ENCODE measurements around the gene MAP3K9. TPM values are rescaled to one million over a fixed set of nuclear protein-coding genes. Genes with fewer than 3 reads are reported as not detected.
A peak's percentile ranks its signal among the peaks of the same experiment; 100 is the strongest.

Gene MAP3K9
- total and polyA plus RNA-seq, 2 of the 8 experiments (the other 6 are each of a cell fraction or from before 2014, with no cell fraction given) = 9.8 to 24.7 TPM

GRCh38 chr14:70823281-70823680 is 14.0 kb upstream of the MAP3K9 start:
- Histone ChIP-seq H4K20me1 (replicated peaks in 1 of 2; ENCODE audit: control insufficient read depth in 1 of 2, insufficient read depth in 2 of 2, low read length in 2 of 2) (no peaks in the 10 kb centered on the region), H4K91ac (replicated peaks; ENCODE audit: insufficient read length, low read length) (no peak overlapping the region), H2BK20ac (ENCODE audit: low read length) (no peak overlapping the region), H3K79me2 (ENCODE audit: control insufficient read depth in 1 of 2, insufficient read depth in 2 of 2, low read length in 2 of 2) (no peaks in the 10 kb centered on the region), H2AK5ac (ENCODE audit: low read depth, low read length) (no peak overlapping the region), H4K5ac (ENCODE audit: insufficient read length, low read depth, low read length) (no peak overlapping the region), H3K9ac (replicated peaks in 1 of 4; ENCODE audit: extremely low read depth in 1 of 4, low read depth in 3 of 4, low read length in 3 of 4) (no peak overlapping the region), H3K36me3 (ENCODE audit: control insufficient read depth in 2 of 4, insufficient read depth in 4 of 4, low read length in 3 of 4) (no peaks in the 10 kb centered on the region), H2BK12ac (ENCODE audit: low read depth, low read length) (peak overlapping the region; percentile 18; the same call in 1 of the 2 replicates), H3K23ac (ENCODE audit: insufficient read length) (no peak overlapping the region), H3K18ac (ENCODE audit: extremely low read depth, low read length) (no peak overlapping the region), H3K4me2 (ENCODE audit: insufficient read depth in 1 of 2, low read depth in 2 of 2, low read length in 2 of 2) (peak overlapping the region; percentile 73 to 81), H3K14ac (ENCODE audit: insufficient read length) (no peak overlapping the region), H3K9me3 (ENCODE audit: insufficient read depth in 2 of 2, low read depth in 1 of 2, low read length in 1 of 2) (no peaks in the 10 kb centered on the region), H3K23me2 (ENCODE audit: low read depth, low read length) (peaks cover 5% of the 10 kb centered on the region), H2BK120ac (replicated peaks; ENCODE audit: low read depth, low read length) (no peak overlapping the region), H2BK5ac (ENCODE audit: low read depth, low read length) (no peak overlapping the region), H3K4ac (replicated peaks; ENCODE audit: insufficient read length, low read depth, low read length) (no peak overlapping the region), H2BK15ac (ENCODE audit: low read length) (no peak overlapping the region), H3K79me1 (ENCODE audit: low read depth, low read length) (no peaks in the 10 kb centered on the region), H3K27ac (ENCODE audit: low read depth, low read length) (no peak overlapping the region), H4K8ac (ENCODE audit: extremely low read depth, insufficient read depth, low read length) (no peak overlapping the region), H3K56ac (replicated peaks; ENCODE audit: insufficient read length, low read depth, low read length) (no peak overlapping the region), H3K4me3 (ENCODE audit: extremely low read depth in 1 of 4, insufficient read depth in 2 of 4, low read depth in 3 of 4, low read length in 4 of 4) (peak overlapping the region in 3 of 4 experiments; percentile 77 to 88 (median 85); a peak in 6 of 8 replicates), H3K4me1 (replicated peaks in 1 of 4; ENCODE audit: control insufficient read depth in 3 of 4, insufficient read depth in 4 of 4, low read length in 3 of 4) (peaks cover 2 to 11% (median 6%) of the 10 kb centered on the region in 4 experiments; a peak in 5 of 7 replicates), H3K27me3 (replicated peaks in 1 of 4; ENCODE audit: control insufficient read depth in 3 of 4, extremely low read depth in 1 of 4, insufficient read depth in 3 of 4, low read length in 3 of 4) (peaks cover 1 to 8% (median 6%) of the 10 kb centered on the region in 4 experiments; a peak in 5 of 7 replicates), H2AFZ (ENCODE audit: low read length) (peak overlapping the region; percentile 47)
- DNase-seq (ENCODE audit: low read depth in 1 of 2, low spot score in 2 of 2) (no peak), FAIRE-seq (no peak)
- ChIA-PET POLR2A (ENCODE audit: partially characterized antibody) (interaction anchor here (0.6 to 7.3 kb wide), 4 partner anchors 9 to 223 kb away, joined by 3 to 57 read pairs (median 4); partner anchors contain the start of gene MAP3K9), CTCF (ENCODE audit: partially characterized antibody) (interaction anchor here (0.6 to 2.7 kb wide), 7 partner anchors 10 to 383 kb away, joined by 3 to 10 read pairs (median 3); no protein-coding TSS in a partner anchor)
- WGBS, 2 experiments (ENCODE audit: extremely low coverage in 1 of 2, insufficient coverage in 1 of 2, insufficient read length in 1 of 2, insufficient replicate concordance in 2 of 2, low coverage in 1 of 2, low lambda C conversion rate in 2 of 2, missing lambda C conversion rate in 1 of 2) = 77% methylated on average over 4 of the region's 4 CpGs; no CpG with 5 or more reads in 1 of the 2 experiments

All from H1 (cell line).